GM08714 (cell line): ENCODE measurements around the gene PNISR.
"Not testable (repeated sequence)": the region's sequence is repeated elsewhere in the genome, so short reads cannot be mapped to it uniquely, and the experiment has no call there.

Experiments used
- H3K4me3 ChIP-seq: fragments of 200-500 bp; sonication (Bioruptor generic); 2 replicates; pipeline ENCODE4 v1.5.1; 2014; ENCODE audit warnings: mild to moderate bottlenecking, low read length, inconsistent platforms
- ZNF274 ChIP-seq: IDR thresholded peaks from 2 replicates; pipeline ENCODE4 v1.6.1; 2012; ENCODE audit warnings: mild to moderate bottlenecking, low read depth, low read length

Gene PNISR

DNA sequence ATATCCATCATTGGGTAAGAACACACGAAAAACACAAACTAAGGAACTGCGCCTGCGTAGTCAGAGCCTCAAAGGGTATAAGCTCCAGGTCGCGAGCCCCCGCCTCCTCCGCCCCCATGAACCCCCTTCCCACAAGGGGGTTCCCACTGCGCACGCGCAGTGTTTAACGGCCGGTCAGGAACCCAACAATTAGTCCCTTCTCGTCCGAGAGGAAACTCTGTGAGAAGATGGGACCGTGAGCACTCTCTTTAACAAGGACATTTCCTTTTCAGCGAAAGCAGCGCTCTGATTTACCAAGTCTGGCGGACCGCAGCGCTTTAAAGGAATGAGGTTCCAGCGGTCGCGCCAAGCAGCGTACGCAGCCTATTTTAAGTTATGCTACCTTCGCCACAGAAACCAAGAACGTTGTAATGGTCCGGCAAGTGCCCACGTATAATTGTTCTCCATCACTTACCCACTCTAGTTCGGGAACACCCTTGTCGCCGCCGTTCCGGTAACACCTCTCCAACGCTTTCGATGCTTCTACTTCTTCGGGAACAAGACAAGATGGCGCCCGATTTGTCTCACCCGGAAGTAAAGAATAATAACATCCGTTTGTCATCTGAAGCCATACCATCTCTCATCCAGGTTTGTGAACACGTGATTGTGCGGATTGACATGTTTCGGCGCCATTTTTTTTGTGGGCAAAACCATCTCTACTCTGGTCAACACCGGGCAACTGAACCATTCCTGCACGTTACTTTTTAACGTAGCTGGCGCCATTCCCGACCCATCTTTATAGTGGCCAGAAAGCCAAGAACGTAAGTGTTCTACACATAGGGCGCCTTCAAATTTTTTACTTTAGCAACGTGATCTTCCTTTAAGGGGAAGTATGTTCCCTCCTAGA lies at the start of gene PNISR:
PNISR (minus strand) TSS at position 548 of the 886 bp plus-strand sequence. CDS start 10,649 bp downstream, outside the sequence.
- peak within 1 kb of the TSS; percentile 98 for H3K4me3 ChIP-seq
- no peak for TF ChIP-seq ZNF274

GRCh38 chr6:99473730-99474129 lies 48.6 kb upstream of the PNISR start:
- H3K4me3 ChIP-seq: no peak overlapping the region
- no peak for TF ChIP-seq ZNF274

GRCh38 chr6:99471638-99472037 lies 46.5 kb upstream of the PNISR start:
- H3K4me3 ChIP-seq: no peak overlapping the region
- TF ChIP-seq ZNF274: no peak

GRCh38 chr6:99467509-99468106 lies 42.5 kb upstream of the PNISR start:
- no peak overlapping the region for H3K4me3 ChIP-seq
- no peak for TF ChIP-seq ZNF274

DNA sequence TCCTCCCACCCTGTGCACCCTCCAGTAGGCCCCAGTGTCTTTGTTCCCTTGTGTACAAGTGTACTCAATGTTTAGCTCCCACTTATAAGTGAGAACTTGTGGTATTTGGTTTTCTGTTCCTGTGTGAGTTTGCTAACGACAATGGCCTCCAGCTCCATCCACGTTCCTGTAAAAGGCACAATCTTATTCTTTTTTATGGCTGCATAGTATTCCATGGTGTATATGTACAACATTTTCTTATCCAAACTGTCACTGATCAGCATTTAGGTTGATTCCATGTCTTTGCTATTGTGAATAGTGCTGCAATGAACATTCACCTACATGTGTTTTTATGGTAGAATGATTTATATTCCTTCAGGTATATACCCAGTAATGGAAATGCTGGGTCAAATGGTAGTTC lies 34.0 kb upstream of the PNISR start:
- not testable (repeated sequence) for H3K4me3 ChIP-seq

GRCh38 chr6:99458319-99458718 lies 33.2 kb upstream of the PNISR start:
- TF ChIP-seq ZNF274: no peak
- H3K4me3 ChIP-seq: no peak overlapping the region

DNA sequence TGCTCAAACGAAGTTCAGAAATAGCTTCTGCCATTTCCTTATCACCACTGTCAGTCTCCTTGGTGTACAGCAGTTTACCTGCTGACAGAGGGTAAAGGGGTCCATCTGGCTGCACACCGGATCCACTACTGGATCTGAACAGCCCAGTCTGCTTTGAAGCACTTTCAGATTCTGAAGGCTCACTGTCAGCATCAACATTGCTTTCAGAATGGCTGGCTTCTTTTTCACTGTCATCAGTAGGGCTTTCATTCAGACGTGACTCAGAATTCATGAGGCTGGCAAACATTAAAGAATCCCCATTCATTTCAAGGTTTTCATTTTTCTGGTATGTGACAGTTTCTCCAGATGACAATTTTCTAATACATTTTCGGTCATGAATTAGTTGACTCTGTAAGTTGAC lies 21.0 kb upstream of the PNISR start:
- TF ChIP-seq ZNF274: no peak
- H3K4me3 ChIP-seq: no peak overlapping the region

DNA sequence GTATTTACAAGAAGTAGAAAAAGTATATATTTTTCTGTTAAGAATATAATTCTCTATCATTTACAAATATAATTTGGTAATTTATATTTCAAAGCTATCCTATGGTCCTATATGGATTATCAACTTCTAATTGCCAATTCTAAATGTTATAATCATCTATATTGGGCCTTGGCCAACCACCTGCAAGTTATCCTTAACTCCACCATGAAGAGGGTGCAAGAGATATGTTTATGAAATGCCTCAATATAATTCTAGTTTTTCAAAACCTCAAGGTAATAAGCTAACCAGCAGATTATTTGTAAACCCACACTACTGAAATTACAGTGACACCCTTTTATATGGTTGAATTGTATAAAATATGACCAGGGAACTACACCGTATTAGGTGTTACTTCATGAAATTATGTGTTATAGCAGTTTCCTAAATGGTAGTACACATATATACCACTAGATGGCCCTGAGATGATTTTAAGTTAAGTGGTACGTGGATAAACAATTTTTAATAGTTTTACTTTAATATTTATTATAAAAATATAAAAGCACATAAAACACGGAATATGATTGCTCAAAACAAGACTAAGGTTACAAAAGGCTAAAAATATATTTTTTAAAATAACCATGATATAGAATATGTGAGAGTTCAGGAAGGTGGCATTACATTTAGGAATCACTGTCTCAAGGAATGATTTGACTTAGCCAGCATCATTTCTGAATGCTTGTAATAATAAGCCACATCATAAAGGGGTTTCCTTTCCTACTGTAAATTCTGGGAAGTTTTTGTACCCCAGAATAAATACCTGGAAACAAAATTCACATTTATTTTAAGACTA lies 9.8 kb upstream of the PNISR start:
- H3K4me3 ChIP-seq: no peak overlapping the region
- no peak for TF ChIP-seq ZNF274

- no peak for TF ChIP-seq ZNF274
- no peak overlapping the region for H3K4me3 ChIP-seq
Observed at GRCh38 chr6:99432877-99433276, 7.8 kb upstream of the PNISR start.

DNA sequence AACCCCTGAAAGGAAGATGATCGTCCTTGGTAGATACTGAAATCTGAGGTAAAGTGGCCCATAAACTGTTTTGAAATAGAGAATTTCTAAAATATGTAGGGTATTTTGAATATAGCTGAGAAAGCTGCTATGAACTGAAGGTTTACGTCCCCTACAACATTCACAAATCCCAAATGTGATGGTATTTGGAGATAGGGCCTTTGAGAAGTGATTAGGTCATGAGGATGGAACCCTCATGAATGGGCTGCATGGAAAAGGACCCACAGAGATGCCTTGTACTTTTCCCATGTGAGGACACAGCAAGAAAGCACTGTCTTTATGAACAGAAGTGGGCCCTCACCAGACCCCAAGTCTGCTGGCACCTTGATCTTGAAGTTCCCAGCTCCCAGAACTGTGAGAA lies 6.8 kb upstream of the PNISR start:
- H3K4me3 ChIP-seq: no peak overlapping the region
- no peak for TF ChIP-seq ZNF274

GRCh38 chr6:99427988-99428387 lies 2.9 kb upstream of the PNISR start:
- TF ChIP-seq ZNF274: no peak

DNA sequence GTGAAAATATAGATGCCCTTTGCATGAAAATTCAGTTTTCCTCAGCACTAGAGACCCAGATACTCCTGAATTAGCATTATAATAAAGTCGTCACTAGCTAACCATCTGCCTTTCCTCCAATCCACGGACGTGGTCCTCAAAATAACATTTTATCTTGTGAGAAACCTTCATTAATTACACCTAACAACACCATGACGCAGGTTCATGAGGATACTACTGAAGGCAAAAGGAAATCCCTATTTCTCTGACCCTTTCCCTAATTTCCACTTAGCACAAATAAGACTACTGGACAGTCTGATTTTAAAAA lies 1.3 kb upstream of the PNISR start:
- peak overlapping the region; percentile 98 for H3K4me3 ChIP-seq
- no peak for TF ChIP-seq ZNF274

More at GRCh38 chr6:99427988-99428387, 2.9 kb upstream of the PNISR start:
- no peak overlapping the region for H3K4me3 ChIP-seq

- no peak for TF ChIP-seq ZNF274
- peak overlapping the region; percentile 98 for H3K4me3 ChIP-seq
Observed at GRCh38 chr6:99425647-99426450, 741 bp upstream of the PNISR start.

DNA sequence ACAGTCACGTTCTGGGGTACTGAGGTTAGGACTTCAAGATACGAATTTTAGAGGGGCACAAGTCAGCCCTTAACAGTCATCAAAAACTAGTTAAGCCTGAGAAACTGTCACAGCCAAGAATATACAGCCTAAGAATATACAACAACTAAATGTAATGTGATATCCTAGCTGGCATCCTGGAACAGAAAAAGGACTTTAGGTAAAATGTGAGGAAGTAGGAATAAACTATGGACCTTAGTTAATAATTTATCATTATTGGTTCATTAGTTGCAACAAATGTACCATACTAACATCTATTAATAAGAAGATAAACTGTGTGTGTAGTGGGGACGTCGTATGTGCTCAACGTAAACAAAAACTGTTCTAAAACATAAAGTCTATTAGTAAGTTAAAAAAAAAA lies 1.1 kb downstream of the PNISR start:
- TF ChIP-seq ZNF274: no peak
- peak overlapping the region; percentile 98; the same call in 1 of the 2 replicates for H3K4me3 ChIP-seq
